Esophagus (tissue), 2 donors: Measurements from ENCODE around the gene GLIS1. TPM values are rescaled to one million over a fixed set of nuclear protein-coding genes. Genes with fewer than 3 reads are reported as not detected.
"Not testable (repeated sequence)": the region's sequence is repeated elsewhere in the genome, so short reads cannot be mapped to it uniquely, and the experiment has no call there.

Source experiments
- H3K27ac ChIP-seq, 2 donors: one replicate each; pipeline ENCODE4 v1.5.1; 2013; ENCODE audit warnings: low read depth in 2 of 2, mild to moderate bottlenecking in 2 of 2, inconsistent platforms in 1 of 2, low read length in 1 of 2, moderate library complexity in 1 of 2
- H3K27me3 ChIP-seq, 2 donors: one replicate each; pipeline ENCODE4 v1.6.1; 2013; ENCODE audit warnings: low read length in 2 of 2, control low read depth in 1 of 2, mild to moderate bottlenecking in 1 of 2; ENCODE audit not compliant: insufficient read depth in 2 of 2, control insufficient read depth in 1 of 2
- H3K36me3 ChIP-seq, 2 donors: one replicate each; pipeline ENCODE4 v1.6.1; 2013; ENCODE audit warnings: low read length in 1 of 2; ENCODE audit not compliant: control insufficient read depth in 2 of 2, insufficient read depth in 2 of 2
- H3K4me1 ChIP-seq, 2 donors: one replicate each; pipeline ENCODE4 v1.6.1; 2013; ENCODE audit warnings: low read length in 1 of 2; ENCODE audit not compliant: control insufficient read depth in 2 of 2, insufficient read depth in 2 of 2
- H3K4me3 ChIP-seq, 2 donors: one replicate each; pipeline ENCODE4 v1.5.1; 2013; ENCODE audit warnings: low read length in 2 of 2, mild to moderate bottlenecking in 2 of 2, low read depth in 1 of 2, moderate library complexity in 1 of 2
- H3K9me3 ChIP-seq, 2 donors: one replicate each; pipeline ENCODE4 v1.6.1; 2013; ENCODE audit warnings: mild to moderate bottlenecking in 2 of 2, low read depth in 1 of 2, low read length in 1 of 2, moderate library complexity in 1 of 2; ENCODE audit not compliant: control insufficient read depth in 2 of 2, insufficient read depth in 1 of 2
- WGBS, 2 donors: extraction: QIAGEN DNeasy Blood & Tissue Kit; methylation state at CpG; one replicate each; pipeline ENCODE4 v1.1.7; 2013; 5-methylcytosine and 5-hydroxymethylcytosine counted together
- polyA plus RNA-seq, 2 donors: library from polyadenylated mRNA; stranded (reverse); fragments of 200-250 nt; gene quantifications; one replicate each; pipeline ENCODE4 v1.2.3, GENCODE V29; 2013
- donor health status: healthy with polysubstance abuse.
- donor health status: Bipolar disorder and iron deficiency.

The GLIS1 gene
- polyA plus RNA-seq, 2 donors = 0.18 TPM

DNA sequence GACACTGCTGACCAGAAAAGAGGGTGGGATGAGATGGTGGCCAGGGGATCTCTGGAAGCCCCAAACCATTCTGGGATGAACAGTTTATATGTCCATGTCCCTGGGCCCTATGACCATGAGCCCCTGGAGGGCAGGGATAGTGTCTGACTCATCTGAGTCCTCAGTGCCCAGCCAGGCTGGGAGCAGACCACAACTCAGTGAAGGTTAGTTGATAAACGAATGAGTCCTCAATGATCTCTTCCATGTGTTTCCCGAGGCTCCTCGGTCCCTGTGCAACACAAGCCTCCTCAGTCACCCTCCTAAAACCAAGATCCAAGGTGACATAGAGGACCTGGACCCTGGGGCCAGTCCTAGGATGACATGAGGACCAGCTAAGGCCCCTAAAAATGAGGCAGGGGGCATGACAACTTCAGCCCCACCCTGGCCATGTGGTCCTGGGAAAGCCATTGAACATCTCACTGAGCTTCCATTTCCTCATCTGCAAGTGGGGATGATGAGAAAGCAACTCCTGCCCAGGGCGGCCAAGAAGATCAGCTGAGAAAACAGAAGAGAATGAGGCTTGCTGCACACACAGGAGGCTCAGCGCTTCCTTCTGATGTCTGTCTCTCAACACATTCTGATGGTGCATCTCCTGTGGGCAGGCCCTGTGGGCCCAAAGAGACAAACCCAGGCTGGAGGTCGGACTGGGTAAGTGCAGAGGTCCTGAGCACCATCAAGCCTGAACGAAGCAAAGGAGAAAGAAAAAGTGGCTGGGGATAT, 86.3 kb downstream of the GLIS1 start:
- no peaks in the 10 kb centered on the region for H3K36me3 ChIP-seq
- no peaks in the 10 kb centered on the region for H3K4me1 ChIP-seq
- H3K27me3 ChIP-seq = no peaks in the 10 kb centered on the region
- H3K27ac ChIP-seq = no peak overlapping the region
- 82 to 89% methylated on average over 7 of the region's 7 CpGs for WGBS, 2 donors
- H3K9me3 ChIP-seq = no peaks in the 10 kb centered on the region
- H3K4me3 ChIP-seq = no peak overlapping the region

DNA sequence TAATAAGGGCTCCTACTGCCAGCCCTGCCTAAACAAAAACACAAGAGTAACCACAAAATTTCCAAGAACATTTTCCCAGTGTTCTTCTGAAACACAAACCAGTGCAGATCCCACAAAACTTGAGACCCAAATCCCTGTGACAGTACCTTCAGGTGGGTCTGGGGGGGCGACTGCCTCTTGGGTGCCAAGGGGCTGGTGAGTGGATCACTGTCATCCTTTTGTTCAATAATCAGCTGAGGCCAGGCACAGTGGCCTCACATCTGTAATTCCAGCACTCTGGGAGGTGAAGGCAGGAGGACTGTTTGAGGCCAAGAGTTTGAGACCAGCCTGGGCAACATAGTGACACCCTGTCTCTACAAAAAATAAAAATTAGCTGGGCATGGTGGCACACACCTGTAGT, 87.6 kb downstream of the GLIS1 start:
- no peak overlapping the region for H3K27ac ChIP-seq
- no peaks in the 10 kb centered on the region for H3K4me1 ChIP-seq
- no peak overlapping the region for H3K4me3 ChIP-seq
- H3K27me3 ChIP-seq = no peaks in the 10 kb centered on the region
- 86 to 92% methylated on average over 1 of the region's 1 CpG for WGBS, 2 donors
- H3K36me3 ChIP-seq = no peaks in the 10 kb centered on the region
- no peaks in the 10 kb centered on the region for H3K9me3 ChIP-seq

DNA sequence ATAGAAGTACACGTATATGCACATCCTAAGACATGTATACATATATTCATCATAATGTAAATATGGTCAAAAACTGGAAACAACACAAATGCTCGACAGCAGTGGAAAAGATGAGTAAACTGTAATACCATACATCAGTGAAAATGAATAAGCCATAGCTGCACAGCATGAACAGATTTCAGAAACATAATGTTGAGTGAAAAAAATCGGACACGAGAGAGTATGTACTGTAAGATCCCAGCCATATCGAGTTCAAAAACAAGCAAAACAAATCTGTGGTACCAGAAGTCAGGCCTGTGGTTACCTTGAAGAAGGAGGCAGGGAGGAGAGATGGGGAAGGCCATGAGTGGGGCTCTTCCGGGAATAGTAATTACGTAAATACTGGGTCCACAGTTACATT, 90.4 kb downstream of the GLIS1 start:
- WGBS, 2 donors = 79% methylated on average over 7 of the region's 7 CpGs
- no peaks in the 10 kb centered on the region for H3K4me1 ChIP-seq
- no peaks in the 10 kb centered on the region for H3K36me3 ChIP-seq
- no peak overlapping the region for H3K27ac ChIP-seq
- H3K27me3 ChIP-seq = no peaks in the 10 kb centered on the region
- no peak overlapping the region for H3K4me3 ChIP-seq
- no peaks in the 10 kb centered on the region for H3K9me3 ChIP-seq

DNA sequence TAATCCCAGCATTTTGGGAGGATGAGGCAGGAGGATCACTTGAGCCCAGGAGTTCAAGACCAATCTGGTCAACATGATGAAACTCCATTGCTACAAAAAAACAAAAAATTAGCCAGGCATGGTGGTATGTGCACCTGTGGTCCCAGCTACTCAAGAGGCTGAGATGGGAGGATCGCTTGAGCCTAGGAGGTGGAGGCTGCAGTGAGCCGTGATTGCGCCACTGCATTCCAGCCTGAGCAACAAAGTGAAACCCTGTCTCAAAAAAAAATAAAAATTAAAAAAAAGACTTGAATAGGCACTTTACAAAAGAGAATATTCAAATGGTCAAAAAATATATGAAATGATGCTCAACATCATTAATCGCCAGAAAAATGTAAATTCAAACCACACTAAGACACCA, 91.0 kb downstream of the GLIS1 start:
- not testable (repeated sequence) for H3K27ac ChIP-seq, H3K27me3 ChIP-seq, H3K9me3 ChIP-seq, H3K4me1 ChIP-seq, H3K36me3 ChIP-seq, H3K4me3 ChIP-seq
- 93 to 95% methylated on average over 4 of the region's 4 CpGs for WGBS, 2 donors

DNA sequence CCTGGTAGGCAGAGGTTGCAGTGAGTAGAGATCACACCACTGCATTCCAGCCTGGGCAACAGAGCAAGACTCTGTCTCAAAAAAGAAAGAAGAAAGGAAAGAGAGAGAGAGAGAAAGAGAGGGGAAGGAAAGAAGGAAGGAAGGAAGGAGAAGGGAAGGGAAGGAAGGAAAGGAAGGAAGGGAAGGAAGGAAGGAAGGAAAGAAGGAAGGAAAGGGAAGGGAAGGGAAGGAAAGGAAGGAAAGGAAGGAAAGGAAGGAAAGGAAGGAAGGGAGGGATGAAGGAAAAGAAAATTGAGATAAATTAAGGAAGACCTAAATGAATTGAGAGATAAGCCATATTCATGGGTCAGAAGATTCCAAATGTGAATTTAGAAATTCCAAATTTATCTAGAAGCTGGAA, 92.2 kb downstream of the GLIS1 start:
- Histone ChIP-seq H3K27ac (no peak overlapping the region), H3K27me3 (no peaks in the 10 kb centered on the region), H3K4me1 (no peaks in the 10 kb centered on the region), H3K36me3 (no peaks in the 10 kb centered on the region), H3K4me3 (no peak overlapping the region), H3K9me3 (no peaks in the 10 kb centered on the region)

DNA sequence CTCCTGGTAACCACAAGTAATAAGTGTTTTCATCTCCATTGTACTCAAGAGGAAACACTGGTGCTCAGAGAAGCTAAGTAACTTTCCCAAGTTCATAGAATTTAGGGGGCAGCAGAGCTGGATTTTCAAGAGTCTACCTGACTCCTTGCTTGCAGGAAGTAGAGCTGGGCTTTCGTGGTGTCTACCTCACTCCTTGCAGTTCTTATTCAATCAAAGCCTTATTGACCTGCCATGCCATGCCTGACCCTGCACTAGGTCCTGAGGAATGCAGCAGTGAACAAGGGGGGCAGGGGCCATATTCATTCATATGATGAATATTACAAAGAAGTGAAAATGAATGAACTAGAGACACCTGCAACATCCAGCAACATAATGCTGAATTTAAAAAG, 93.3 kb downstream of the GLIS1 start:
- no peaks in the 10 kb centered on the region for H3K4me1 ChIP-seq
- H3K36me3 ChIP-seq = no peaks in the 10 kb centered on the region
- no peaks in the 10 kb centered on the region for H3K27me3 ChIP-seq
- 91 to 94% methylated on average over 1 of the region's 1 CpG for WGBS, 2 donors
- H3K27ac ChIP-seq = no peak overlapping the region
- no peak overlapping the region for H3K4me3 ChIP-seq
- H3K9me3 ChIP-seq = no peaks in the 10 kb centered on the region

DNA sequence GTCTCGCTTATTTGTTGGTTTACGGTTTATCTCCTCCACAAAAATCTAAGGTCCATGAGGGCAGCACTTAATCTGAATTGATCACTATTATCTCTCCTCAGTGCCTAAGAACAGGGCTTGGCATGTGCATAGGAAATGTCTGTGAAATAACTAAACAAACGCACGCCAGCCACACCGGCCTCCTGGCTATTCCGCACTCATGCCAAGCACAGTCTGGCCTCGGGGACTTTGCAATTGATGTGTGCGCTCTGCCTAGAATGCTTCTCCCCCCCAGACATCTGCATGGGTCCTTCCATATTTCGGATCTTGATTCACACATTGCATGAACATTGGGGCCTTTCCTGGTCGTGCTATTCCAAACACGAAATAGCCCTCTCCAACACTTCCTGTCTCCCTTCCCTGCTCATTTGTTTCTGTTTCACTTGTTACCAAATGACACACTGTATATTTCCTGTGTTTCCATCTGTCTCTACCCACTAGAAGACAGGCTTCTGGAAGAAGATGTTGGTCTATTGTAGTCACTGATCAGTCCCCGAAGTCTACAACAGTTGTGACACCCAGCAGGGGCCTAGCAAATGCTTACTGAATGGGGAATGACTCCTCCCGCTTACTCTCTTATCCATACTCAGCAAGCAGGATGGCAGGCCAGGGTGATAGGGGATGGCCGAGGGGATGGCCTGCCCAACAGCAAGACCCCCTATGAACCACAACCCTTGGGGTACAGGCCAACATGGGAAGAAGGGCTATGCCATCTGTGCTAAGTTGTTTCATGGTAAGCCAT, 93.9 kb downstream of the GLIS1 start:
- H3K9me3 ChIP-seq = no peaks in the 10 kb centered on the region
- WGBS, 2 donors = 81 to 84% methylated on average over 14 of the region's 14 CpGs
- H3K27ac ChIP-seq = no peak overlapping the region
- H3K36me3 ChIP-seq = no peaks in the 10 kb centered on the region
- no peaks in the 10 kb centered on the region for H3K27me3 ChIP-seq
- no peaks in the 10 kb centered on the region for H3K4me1 ChIP-seq
- no peak overlapping the region for H3K4me3 ChIP-seq

DNA sequence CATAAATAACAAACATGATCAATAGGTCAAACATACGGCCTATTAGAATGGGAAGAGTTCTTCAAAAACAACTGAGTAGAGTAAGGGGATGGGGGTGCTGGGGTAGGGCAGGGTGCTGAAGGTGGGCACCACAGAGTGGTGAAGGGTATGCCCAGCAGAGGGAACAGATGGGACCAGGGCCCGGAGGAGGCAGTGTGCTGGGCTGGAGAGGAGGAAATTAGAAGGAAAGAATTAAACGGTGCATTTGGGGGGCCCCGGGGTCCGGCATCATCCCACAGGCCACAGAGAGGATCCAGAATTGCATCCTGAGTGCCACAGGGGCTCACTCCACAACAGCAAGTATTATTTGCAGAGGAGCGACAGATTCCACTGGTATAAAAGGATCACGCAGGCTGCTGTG, 94.5 kb downstream of the GLIS1 start:
- WGBS, 2 donors = 77 to 86% methylated on average over 7 of the region's 7 CpGs
- H3K9me3 ChIP-seq = no peaks in the 10 kb centered on the region
- H3K4me1 ChIP-seq = no peaks in the 10 kb centered on the region
- no peak overlapping the region for H3K27ac ChIP-seq
- no peaks in the 10 kb centered on the region for H3K27me3 ChIP-seq
- H3K4me3 ChIP-seq = no peak overlapping the region
- no peaks in the 10 kb centered on the region for H3K36me3 ChIP-seq

DNA sequence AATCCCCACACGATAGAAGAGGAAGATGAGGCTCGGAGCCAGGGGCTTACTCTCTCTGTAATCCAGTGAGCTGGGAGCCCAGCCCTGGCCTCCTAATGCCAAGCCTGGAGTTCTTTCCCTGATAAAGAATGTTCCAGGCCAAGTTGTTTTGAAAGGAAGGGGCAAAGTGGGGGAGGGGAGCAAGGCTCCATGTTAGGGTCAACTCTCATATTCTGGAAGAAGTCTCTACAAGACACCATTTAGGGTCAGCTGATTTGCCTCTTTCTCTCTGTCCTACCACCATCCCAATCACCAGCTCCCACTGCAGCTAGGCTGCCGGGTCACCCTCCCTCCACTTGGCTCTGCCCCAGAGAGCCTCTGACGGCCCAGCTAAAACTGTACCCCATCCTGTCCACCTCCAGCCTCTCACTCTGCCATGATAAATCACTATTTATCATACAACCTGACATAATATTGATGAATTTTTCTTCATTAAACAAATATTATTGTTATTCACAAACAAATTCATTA, 95.0 kb downstream of the GLIS1 start:
- Histone ChIP-seq H3K27ac (no peak overlapping the region), H3K36me3 (no peaks in the 10 kb centered on the region), H3K4me3 (no peak overlapping the region), H3K9me3 (no peaks in the 10 kb centered on the region), H3K4me1 (no peaks in the 10 kb centered on the region), H3K27me3 (no peaks in the 10 kb centered on the region)
- 78 to 88% methylated on average over 4 of the region's 4 CpGs for WGBS, 2 donors
